ENCODE measurements around the gene PCDH1.

GRCh38 chr5:141810702-141811101, 67.5 kb downstream of the PCDH1 start:
- TF ChIP-seq CTCF (IDR thresholded peaks at IDR 0.05) (no peak), POLR2A (IDR thresholded peaks at IDR 0.05) (no peak)

Data from body of pancreas (tissue), 4 donors.